ENCODE results near the gene OSBPL5. TPM values are rescaled to one million over a fixed set of nuclear protein-coding genes. Genes with fewer than 3 reads are reported as not detected.
"Not testable (repeated sequence)": the region's sequence is repeated elsewhere in the genome, so short reads cannot be mapped to it uniquely, and the experiment has no call there.

Gene OSBPL5
- total RNA-seq, 1 donor from 2014 or later = 1.6 TPM

DNA sequence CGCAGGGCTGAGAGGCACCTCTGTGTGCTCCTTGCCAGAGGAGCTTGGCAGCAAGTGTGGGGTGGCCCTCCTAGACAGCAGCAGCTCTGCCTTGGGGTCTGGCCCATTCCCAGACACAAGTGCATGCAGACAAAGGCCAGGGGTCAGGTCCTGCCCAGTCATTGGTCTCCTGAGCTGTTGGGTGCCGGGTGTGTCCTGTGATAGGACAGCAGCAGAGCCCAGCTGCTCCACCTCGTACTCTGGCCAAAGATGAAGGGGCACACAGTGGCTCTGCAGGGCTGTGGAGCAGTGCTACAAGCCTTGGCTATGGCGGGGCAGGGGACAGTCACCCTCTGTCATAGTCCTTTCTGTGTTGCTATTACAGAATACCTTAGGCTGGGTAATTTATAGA, 17.3 kb upstream of the OSBPL5 start:
- intact Hi-C loops (cut with micrococcal nuclease) = no loop called here

DNA sequence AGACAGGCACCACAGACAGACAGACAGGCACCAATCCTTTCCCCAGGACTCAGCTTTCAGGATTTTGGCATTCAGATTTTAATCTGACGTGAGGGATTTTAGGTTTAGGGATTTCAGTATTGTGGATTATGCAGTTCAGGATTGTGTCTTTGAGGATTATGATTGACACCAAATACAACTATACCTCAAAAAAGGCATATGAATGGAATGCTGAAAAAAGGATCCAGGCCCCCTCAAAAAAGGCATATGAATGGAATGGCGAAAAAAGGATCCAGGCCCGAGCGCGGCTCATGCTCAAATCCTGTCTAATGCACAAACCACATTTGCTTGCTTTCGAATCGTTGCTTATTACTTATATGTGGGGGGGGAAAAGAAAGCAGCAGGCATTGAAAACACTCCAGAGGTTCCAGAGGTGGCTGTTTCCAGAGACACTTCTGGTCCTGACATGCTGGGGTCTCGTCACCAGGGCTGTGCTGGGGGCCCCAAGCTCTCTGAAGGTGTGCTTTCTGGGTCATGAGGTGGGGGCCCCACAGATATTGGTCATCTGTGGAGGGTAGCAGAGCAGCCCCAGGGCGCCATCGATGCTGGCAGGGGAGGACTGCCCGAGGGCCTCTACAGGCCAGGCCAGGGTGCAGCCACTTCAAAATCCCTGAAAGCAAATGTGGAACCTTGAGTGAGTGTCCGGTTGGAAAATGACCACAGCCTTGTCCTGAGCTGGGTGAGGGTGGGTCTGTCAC, 16.8 kb upstream of the OSBPL5 start:
- intact Hi-C loops (cut with micrococcal nuclease) = no loop called here

DNA sequence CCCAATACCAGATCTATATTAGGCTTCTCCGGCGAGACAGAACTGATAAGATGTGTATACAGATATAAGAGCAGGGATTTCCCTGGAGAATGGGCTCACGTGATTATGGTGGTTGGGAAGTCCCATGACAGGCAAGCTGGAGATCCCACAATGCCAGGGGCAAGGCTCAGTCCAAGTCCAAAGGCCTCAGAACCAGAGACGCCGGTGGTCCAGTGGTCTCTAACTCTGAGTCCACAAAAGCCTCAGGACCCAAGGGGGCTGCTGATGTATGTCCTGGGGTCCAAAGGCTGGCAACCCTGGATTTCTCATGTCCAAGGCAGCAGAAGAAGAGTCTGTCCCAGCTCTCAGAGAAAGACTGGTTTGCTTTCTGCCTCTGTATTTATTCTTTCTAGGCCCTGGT, 15.8 kb upstream of the OSBPL5 start:
- intact Hi-C loops (cut with micrococcal nuclease) = no loop called here

DNA sequence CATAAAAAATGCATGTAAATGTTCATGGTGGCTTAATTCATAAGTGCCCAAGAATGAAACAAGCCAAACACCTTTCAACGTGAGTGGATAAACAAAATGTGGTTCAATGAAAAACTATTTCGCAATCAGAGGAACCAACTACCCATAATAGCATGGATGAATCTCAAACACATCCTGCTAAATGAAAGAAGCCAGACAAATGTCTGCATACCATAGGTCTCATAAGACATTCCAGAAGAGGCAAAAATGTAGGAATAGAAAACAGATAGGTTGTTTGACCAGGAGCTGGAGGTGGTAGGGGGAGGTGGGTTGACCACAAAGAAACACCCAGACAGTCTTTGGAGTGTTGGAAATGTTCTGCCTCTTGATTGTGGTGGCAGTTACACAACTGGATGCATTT, 13.2 kb upstream of the OSBPL5 start:
- intact Hi-C loops (cut with micrococcal nuclease) = no loop called here

DNA sequence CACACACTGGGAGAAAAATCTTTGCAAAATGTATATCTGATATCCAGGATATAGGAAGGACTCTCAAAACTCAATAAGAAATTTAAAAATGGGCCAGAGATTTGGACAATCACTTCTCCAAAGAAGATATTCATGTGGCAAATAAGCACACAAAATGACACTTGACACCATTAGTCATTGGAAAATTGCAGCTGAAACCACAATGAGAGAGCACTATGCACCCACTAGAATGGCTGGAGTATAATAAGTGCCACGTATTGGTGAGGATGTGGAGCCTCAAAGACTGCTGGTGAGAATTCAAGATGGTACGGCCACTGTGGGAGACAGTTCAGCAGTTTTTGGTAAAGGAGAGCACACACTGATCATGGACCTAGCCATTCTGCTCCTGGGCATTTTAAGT, 12.8 kb upstream of the OSBPL5 start:
- intact Hi-C loops (cut with micrococcal nuclease) = no loop called here

DNA sequence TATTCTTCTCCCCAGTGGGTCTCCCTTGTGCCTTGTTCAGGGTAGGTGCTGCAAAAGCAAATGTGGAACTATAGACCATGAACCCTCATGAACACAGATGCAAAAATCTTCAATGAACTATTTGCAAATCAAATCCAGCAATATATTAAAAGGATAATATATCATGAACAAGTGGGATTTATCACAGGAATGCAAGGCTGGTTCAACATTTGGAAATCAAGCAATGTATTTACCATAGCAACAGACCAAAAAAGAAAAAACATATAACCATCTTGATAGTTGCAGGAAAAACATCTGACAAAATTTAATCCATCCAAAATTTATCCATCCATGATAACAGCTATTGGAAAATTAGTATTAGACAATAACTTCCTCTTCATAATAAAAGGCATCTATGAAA, 11.4 kb upstream of the OSBPL5 start:
- intact Hi-C loops (cut with micrococcal nuclease) = no loop called here

DNA sequence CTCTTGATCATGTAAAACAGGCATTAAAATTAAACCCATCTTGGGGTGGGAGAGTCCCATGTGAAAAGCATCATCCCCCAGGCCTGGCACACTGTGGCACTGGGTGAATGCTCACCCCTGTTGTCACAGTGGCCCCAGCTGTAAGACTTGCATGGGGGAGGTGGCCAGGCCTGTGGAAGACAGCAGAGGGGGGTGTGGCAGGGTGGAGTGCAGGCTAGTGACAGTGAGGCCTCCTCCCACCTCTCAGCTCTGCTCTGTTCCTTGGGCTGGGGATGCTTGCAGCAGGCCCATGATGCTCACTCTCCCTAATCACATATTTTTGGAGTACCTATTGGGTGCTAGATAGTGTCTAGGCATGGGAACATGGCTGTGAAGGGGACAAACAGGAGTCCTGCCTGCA, 10.1 kb upstream of the OSBPL5 start:
- intact Hi-C loops (cut with micrococcal nuclease) = no loop called here

DNA sequence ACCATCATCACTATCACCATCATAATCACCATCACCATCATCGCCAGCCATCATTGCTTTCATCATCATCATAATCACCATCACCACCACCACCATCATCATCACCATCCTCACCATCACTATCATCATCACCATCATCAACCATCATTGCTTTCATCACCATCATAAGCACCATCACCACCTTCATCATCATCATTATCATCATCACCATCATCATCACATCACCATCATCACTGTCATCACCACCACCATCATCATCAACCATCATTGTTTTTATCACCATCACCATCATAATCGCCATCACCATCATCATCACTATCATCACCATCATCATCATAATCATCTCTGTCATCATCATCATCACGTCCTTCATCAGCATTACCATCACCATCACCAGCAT, 9.3 kb upstream of the OSBPL5 start:
- intact Hi-C loops (cut with micrococcal nuclease) = no loop called here

DNA sequence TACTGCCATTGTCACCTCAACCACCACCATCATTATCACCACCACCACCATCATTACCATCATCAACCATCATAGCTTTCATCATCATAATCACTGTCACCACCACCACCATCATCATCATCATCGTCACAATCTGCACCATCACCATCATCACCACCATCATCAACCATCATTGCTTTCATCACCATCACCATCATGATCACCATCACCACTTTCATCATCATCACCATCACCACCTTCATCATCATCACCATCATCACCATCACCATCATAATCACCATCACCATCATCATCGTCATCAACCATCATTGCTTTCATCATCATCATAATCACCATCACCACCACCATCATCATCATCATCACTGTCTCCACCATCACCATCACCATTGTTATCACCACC, 8.7 kb upstream of the OSBPL5 start:
- intact Hi-C loops (cut with micrococcal nuclease) = no loop called here

DNA sequence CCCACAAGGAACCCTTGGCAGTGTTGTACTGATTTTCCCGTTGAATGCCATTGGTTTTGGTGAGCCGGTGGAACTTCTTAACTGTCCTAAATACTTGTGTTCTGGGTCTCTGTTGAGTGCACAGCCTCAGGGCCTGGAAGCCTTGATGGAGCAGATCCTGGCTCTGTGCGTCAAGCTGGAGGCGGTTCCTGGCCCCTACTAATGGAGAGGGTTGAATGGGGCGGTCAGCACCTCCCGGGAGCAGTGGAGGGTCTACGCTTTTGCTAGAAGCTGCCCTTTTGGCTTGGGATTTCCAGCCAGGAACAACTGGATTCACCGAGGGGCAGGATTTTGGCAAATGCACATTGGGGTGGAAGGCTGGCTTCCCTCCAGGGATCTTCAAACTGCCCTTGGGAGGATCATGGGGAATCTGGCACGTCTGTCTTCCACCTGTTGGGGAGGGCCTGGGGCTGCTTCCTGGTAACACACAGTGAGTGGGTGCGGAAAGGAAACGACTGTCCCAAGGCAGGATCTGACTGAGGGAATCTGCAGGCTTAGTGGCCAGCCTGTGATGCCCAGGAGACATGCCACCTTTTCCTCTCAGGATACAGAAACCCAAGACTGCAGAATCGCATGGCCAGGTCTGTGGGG, 6.9 kb upstream of the OSBPL5 start:
- intact Hi-C loops (cut with micrococcal nuclease) = no loop called here

DNA sequence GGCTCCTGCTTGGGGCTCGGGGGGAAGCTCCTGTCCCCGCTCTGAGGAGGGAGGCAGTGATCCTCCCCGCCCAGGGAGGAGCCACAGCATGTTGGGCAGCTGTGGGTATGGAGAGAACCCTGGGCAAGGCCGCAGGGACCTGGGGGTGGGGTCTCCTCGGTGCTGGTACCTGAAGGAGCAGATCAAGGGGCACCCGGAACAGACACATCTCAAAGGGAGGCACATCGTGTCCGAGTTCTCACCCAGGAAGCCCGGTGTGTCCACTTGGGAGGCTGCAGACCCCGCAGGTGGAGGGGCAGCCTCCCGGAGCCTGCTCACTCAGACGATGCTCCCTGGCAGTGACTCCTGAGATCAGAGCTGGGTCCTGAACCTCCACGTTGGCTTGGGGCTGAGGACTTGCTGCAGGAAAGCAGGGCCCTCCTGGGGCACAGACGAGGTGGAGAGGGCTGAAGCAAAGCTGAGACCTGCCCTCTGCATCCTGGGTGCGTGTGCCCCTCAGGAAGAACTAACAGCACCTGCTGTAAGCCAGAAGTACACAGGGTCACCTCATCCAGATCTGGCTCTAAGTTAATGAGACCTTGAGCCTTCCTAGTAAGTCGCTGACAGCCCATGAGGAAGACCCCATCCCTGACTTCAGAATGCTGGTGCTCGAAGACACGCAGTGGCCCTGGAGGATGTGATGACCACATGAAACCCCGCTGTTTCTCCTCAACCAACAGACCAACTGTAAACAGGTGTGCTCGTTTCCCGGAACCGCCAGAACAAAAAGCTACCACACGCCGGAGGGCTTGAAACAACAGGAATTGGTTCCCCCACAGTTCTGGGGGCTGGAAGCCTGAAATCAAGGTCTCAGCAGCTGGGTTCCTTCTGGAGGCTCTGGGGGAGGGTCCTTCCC, 5.9 kb upstream of the OSBPL5 start:
- intact Hi-C loops (cut with micrococcal nuclease) = no loop called here

DNA sequence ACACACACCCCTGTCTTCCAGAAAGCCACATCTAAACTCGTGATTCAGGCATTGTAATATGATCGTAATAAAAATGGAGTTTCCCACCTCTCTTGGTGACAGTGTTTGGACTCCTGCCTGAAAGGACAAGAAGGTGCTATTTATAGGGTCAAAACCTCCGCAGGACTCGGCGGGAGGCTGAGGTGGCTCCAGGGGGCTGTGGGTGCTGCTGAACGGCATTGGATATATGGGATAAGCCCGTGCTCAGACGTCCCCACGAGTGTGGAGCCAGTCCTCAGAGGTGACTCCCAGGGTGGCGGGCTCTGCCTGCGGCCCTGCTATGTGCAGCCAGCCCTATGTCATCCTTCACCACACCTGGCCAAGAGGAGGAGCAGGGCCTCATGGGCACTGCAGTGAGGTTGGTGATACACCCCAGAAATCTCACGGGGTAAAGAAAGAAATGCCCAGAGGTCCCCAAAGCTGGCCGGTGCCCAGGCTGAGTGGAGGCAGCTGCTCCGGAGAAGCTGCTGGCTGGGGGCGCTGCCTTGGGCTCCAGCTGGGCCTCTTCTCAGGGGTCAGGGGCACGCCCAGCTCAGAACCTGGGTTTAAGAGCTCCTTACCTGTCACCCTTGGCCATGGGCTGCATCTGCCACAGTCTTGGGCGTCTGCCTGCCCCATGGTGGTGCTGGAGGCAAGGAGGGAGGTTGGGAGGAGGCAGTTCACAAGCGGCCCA, 5.1 kb upstream of the OSBPL5 start:
- intact Hi-C loops (cut with micrococcal nuclease) = no loop called here

DNA sequence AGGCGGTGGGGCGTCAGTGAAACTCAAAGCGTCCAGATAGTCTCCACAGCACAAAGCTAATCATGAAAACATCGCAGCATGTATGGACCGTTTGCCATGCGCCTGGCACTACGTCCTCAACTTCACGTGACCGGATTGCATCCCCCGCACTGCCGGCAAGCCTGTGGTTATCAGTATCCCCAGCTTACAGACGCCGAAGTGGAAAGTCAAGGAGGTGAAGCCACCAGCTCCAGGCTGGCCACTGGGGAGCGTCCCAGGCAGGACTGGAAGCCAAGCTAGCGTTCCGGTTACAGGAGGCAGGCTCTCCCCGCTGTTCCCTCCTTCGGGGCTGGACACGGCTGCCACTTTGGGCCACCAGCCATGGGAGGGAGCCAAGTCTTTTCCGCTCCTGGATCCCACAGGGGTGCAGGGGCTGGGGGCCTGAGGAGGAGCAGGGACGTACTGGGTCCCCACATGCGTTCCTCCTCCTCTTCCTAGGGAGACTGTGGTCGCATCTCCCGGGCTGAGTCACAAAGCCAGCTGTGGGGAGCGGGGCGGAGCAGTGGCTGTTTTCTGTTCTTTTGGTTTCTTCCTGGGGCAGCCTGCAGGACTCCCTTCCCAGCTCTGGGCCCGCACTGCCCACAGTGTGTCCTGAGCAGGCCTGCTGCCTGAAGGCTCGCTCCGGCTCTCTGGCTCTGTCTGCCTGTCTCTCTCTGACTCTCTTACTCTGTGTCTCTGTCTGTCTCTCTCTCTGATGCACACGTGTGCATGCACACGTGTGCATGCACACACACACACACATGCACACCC, 4.3 kb upstream of the OSBPL5 start:
- intact Hi-C loops (cut with micrococcal nuclease) = no loop called here

DNA sequence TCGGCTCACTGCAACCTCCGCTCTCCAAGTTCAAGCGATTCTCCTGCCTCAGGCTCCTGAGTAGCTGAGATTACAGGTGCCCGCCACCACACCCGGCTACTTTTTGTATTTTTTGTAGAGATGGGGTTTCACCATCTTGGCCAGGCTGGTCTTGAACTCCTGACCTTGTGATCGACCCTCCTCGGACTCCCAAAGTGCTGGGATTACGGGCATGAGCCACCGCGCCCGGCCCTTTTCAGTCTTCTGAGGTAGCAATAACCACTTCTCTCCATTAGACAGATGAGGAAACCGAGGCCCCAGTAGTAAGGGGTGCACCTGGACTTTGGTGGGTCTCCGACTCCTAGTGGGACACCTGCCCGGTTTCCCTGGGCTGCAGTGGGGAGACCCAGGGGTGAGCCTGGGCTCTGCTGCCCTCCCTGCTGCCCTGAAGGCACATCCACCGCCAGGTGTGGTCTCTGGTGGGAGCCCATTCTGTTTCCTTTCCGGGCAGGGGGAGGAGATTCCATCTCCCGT, 3.7 kb upstream of the OSBPL5 start:
- intact Hi-C loops (cut with micrococcal nuclease) = not testable (repeated sequence)

DNA sequence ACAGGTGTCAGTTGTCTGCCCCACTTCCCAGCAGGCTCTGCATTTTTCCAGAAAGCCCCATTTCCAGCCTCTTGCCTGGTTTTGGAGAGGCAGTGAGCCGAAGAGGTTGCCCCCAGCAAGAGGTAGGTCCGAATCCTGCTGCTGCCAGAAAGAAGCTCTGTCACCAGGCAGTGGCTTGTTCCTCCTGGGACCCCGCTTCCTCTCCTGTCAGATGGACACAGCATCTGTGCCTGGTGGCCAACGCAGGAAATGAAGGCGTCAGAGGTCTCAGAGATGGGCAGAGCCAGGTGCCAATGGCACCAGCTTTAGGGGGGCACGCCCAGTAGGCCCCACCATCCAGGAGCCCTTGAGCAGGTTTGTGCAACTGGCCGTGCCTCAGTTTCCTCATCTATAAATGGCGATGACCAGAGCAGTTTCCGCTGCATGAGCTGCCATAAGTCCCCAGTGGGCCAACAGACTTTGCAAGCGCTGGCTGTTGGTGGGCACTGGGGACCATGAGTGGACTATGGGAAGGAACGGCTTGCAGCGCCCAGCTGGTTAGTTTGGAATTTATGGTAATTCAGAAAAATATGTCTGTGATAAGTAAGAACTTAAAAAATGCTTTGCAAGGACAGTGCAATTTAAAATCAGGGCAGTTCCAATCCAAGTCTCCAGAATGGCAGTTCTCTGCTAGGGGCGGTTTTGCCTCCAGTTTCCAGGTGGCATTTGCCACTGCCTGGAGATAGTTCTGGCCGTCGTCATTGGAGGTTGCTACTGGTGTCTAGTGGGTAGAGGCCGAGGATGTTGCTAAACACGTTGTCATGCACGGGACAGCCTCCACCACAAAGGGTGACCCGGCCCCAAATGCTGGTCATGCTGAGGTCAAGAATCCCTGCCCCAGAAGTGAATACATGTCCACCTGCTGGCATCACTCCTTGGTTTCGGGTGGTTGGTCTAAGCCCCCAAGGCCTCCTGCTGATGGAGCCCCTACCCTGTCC, 2.3 kb upstream of the OSBPL5 start:
- intact Hi-C loops (cut with micrococcal nuclease) = no loop called here

DNA sequence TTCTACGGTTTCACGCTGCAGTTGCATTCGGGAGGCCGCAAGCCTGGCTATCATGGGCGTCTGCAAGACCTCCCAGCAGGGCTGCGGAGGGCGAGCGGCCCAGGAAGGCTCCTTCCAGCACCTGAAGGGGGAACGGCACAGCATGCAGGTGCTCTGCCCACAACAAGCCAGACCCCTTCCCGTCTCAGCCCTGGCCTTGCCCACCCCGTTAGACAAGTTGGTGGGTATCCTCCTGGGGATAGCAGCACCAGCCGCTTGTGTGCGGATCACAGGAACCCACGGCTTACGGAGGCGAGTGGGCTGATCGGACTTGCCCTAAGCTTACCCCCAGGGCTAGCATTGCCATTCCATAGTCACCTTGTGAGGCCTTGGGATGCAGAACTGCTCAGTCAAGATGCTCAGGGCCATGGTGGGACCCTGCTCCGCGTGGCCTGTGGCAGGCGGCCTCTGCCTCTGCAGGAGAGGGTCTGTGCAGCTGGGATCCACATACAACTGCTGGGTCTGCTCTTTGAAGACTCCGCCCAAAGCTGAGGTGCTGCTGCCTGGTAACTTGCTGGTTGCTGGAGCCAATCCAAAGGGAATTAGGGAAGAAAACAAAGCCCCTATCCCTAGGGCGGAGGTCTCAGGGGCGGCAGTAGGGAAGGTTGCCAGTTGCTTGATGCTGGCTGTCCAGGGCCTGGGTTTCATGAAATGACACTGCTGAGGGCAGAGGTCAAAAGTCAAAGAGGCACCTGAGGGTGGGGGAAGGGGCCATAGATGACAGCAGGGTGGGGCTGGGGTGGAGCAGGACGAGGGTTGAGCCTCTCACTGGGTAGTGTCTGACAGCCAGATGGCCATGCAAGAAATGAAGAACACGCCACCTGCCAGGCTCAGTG, 1.4 kb upstream of the OSBPL5 start:
- intact Hi-C loops (cut with micrococcal nuclease) = no loop called here

DNA sequence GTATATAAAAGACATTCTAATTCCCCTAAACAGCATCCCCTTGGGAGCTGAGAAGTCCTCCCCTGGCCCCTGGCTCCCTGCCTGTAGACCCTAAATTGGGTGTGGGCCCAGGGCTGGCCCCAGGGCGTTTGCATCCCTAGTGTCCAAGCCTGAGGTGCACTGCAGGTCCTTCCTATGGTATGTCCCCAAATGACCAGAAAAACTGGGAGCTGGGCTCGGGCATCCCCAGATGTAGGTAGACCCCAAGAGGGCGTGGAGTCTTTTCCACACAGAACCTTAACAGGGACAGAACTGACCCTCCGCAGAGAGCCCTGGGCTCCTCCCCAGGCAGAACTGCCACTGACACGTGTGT, 782 bp upstream of the OSBPL5 start:
- intact Hi-C loops (cut with micrococcal nuclease) = no loop called here

DNA sequence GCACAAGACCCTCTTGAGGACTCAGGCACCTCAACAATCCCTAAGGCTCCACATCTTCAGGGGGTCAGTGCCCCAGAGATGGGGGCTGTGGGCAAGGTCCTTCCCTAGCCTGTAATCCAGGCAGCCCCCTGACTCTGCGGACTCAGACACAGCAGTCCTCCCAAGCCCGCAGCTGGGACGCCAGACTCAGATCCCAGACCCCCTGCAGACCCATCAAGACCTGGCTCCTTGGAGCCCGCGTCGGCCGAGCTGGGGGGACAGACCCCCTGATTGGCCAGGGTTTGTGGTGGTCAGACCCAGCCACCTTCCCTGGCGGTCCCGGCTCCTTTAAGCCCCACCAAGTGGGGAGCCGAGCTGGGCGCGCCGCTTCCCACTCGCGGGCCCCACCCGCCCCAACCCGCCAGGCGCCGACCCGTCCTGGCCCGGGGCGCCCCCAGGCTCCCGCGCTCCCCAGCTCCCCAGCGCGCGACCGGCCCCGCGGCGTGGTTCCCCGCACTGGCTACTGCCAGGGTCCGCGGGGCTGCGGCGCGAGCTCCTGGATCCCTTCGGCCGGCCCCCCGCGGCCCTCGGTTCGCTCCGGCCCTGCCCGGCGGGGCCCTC, 458 bp downstream of the OSBPL5 start:
- intact Hi-C loops (cut with micrococcal nuclease) = no loop called here
